HFF-Myc (cell line): ENCODE results near the gene RGMA.
A peak's percentile ranks its signal among the peaks of the same experiment; 100 is the strongest.

Experiments used
- DNase-seq: peaks from one replicate; pipeline ENCODE4 v3.0.0-alpha.2; 2011; ENCODE audit warnings: low read depth; ENCODE audit errors: extremely low read depth
- H3K4me3 ChIP-seq: replicated peaks from 2 replicates; pipeline ENCODE4 v1.5.1; 2011; ENCODE audit warnings: low read depth, mild to moderate bottlenecking, control low read depth, low read length
- TF ChIP-seq, protein P1 (sequence below): IDR thresholded peaks from 2 replicates; pipeline ENCODE4 v1.5.1; 2012; ENCODE audit warnings: mild to moderate bottlenecking, low read depth, low read length, control low read depth; ENCODE audit errors: missing control alignments

Gene RGMA

DNA sequence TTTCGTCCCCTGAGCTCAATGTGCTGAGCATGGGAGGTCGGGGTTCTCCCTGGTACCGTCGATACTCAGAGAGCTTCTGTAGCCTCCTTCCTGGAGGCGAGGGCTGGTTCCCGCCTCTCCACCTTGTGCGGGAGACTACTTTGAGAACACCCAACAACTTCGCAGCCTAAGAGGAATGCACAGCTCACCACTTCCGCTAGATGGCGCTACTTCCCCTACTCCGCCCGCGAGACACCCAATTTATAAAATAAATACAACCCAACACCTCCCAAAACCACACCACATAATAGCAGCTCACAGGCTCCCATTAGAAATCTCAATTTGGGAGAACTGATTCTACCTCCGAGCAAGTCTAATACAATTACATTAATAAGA lies 1.2 kb downstream of the RGMA start:
- TF ChIP-seq, protein P1, sequence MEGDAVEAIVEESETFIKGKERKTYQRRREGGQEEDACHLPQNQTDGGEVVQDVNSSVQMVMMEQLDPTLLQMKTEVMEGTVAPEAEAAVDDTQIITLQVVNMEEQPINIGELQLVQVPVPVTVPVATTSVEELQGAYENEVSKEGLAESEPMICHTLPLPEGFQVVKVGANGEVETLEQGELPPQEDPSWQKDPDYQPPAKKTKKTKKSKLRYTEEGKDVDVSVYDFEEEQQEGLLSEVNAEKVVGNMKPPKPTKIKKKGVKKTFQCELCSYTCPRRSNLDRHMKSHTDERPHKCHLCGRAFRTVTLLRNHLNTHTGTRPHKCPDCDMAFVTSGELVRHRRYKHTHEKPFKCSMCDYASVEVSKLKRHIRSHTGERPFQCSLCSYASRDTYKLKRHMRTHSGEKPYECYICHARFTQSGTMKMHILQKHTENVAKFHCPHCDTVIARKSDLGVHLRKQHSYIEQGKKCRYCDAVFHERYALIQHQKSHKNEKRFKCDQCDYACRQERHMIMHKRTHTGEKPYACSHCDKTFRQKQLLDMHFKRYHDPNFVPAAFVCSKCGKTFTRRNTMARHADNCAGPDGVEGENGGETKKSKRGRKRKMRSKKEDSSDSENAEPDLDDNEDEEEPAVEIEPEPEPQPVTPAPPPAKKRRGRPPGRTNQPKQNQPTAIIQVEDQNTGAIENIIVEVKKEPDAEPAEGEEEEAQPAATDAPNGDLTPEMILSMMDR, result peak; percentile 86
- DNase-seq, result peak; percentile 17
- peak overlapping the region; percentile 15; the same call in 1 of the 2 replicates for H3K4me3 ChIP-seq

DNA sequence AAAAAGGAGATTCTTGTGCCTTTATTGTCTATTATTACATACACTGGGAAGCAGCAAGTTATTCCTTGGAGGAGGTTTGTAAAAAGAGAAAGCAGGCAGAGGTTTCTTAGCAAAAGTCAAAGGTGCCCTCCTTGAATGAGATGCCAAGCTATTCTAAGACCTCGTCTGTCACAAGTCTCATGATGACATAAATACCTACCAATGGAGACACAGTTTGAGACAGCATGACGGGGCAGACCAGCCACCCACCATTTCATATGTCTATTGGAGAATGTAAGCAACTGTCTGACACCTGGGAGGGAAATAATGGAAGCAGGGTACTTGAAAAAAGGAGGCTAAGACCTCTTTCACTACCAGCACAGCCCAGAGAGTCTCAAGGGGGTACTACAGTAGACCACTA lies 2.2 kb downstream of the RGMA start:
- TF ChIP-seq, protein P1, result no peak
- H3K4me3 ChIP-seq, result no peak overlapping the region
- DNase-seq, result no peak

DNA sequence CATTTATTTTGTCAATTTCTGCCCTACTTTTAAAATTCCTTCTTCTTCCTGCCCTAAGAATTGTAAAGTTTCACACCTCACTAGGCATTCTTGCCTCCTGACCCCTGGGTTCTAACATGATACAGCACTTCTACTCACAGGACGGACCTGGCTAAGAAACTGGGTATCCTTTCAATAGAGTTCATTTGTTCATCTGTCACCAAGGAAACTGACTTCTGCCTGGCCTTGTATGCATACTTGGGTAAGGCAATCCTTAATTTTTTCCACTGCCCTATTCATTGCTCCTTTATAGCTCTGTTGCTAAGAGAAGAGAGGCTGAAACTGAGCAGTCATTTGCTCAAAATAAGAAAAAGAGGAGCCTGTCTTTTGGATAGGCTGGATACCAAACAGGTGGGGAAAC lies 3.3 kb downstream of the RGMA start:
- TF ChIP-seq, protein P1, result no peak
- no peak for DNase-seq
- no peak overlapping the region for H3K4me3 ChIP-seq

DNA sequence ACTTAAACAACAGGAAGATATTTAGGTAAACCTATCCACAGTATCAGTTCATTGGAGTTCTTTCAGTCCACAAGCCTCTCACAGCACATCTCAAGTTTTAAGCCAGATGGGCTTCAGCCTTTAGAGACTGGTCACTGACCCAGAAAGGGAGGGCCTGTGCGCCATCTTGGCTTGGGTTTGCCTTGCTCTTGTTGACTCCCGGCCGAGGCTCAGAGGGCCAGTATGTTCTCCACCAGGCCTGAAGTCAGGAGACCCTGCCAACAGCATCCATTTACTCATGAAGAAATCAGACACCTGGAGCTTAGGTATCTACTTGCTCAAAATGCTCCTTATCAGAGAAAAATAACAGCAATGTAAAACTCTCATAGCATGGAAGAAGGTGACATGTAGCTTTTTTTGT lies 6.2 kb downstream of the RGMA start:
- no peak overlapping the region for H3K4me3 ChIP-seq
- no peak for DNase-seq
- TF ChIP-seq, protein P1, result no peak

DNA sequence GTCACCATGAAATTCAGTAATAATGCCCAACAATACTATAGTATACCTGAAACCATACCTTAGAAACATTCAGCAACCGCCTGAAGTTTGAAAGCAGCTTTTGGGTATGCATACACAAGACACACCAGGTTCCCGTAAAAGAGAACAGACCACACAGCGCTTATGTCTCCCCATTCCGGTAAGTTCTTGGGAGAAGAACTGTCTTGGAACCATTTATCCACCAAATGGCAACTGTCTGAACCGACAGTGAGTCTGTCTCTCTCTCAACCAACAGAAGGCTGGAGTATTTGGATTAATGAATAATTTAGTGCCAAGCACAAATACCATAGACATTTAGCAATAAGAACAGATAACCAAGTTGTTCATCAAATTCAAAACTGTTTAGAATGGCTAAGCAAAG lies 7.6 kb downstream of the RGMA start:
- no peak overlapping the region for H3K4me3 ChIP-seq
- TF ChIP-seq, protein P1, result no peak
- no peak for DNase-seq

DNA sequence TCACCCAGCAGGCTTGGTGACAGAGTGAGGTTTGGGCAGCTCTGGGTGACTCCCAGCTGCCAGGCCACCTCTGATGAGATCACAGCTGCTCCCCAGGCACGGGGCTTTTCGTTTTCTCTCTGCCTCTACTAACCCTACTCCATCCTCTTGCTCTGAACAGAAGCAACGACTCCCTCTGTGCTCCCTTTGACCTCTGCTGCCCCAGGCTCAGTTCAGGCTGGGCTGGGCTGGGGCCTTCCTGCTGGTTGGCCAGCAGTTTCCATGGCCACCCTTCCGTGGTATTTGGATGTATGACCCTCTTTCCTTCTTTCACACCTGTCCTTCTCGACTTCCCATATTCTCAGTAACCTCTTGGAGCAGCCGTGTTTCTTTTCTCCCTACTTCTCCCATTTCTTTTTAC lies 8.6 kb downstream of the RGMA start:
- DNase-seq, result no peak
- H3K4me3 ChIP-seq, result no peak overlapping the region
- TF ChIP-seq, protein P1, result no peak

DNA sequence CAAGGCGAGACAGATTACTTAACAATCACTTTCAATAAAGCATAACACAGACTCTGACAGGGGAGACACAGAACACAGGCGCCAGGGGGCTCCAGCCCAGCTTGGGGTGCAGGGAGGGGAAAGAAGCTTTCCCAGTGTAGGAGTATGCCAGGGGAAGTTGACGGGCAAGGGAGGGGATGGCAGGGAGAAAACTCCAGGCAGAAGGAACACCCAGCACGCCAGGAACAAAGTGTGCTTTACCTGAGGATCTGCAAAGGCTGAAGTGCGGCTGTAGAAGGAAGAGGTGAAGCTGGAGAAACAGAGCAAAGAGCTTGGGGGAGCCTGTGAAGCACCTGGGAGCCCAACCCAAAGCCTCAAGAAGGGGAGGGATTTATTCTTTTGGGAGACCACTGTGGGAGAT lies 12.1 kb downstream of the RGMA start:
- TF ChIP-seq, protein P1, result no peak
- DNase-seq, result no peak
- H3K4me3 ChIP-seq, result no peak overlapping the region
